Measurements from ENCODE around the gene DNAJC7.
A peak's percentile ranks its signal among the peaks of the same experiment; 100 is the strongest.
"Not testable (repeated sequence)": the region's sequence is repeated elsewhere in the genome, so short reads cannot be mapped to it uniquely, and the experiment has no call there.

Gene DNAJC7

DNA sequence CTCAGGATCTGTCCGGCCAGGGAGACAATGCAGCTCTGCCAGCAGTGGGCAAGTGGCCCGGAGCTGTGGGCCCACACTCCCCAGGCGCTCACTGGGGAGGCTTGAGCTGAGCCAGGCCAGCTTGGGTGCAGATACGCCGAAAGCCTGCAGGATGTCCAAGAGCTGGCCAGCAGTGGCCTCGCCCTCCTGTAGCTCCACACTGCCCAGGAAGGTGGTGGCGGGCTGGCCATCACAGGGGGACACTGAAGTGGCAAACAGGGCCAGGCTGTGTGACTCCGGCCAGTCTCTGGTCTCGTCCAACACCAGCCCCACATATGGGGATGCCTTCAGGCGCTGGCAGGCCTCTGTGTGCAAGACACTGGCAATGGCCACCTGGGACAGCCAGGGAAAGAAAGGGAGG lies 23.6 kb upstream of the DNAJC7 start:
- DNase-seq, result no peak

DNA sequence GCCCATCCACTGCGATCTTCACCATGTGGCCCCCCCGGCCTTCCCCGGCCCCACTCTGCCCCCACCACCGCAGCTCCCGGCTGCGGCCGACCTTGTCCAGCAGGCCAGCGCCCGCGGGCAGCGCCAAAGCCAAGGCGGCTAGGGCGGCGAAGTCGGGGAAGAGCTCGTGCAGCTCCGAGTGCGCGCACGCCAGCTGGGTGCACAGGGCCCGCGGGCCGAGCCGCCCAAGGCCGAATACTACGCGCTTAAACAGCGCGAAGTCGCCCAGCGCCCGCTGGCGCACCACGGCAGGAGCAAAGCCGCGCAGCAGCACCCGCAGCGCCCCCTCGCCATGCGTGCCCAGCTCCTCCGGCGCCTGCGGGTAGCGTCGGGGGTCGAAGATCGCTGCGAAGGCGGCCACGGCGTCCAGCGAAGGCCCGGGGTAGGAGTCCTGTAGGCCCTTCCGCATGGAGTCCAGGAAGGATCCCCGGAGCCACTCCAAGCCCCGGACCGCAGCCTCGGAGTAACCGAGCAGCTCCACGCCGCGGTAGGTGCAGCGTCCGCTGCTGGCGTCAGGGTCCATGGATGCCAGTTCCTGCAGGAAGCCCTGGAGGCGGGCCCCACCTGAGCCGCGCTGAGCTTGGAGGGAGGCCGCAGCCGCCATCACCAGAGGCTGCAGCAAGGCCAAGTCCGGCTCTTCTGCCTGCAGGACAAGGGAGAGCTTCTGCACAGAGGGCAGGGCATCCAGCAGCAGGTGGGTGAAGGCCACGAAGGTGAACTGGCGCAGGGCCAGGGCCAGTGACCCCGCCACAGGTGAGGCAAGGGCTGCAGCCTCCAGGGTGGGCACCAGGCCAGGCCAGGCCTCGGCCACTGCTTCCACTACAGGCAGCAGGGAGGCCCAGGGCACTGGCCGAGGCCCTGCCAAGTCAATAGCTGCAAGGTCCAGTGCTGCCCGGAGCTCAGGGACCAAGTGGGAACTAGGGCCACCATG lies 22.8 kb upstream of the DNAJC7 start:
- no peak for DNase-seq

DNA sequence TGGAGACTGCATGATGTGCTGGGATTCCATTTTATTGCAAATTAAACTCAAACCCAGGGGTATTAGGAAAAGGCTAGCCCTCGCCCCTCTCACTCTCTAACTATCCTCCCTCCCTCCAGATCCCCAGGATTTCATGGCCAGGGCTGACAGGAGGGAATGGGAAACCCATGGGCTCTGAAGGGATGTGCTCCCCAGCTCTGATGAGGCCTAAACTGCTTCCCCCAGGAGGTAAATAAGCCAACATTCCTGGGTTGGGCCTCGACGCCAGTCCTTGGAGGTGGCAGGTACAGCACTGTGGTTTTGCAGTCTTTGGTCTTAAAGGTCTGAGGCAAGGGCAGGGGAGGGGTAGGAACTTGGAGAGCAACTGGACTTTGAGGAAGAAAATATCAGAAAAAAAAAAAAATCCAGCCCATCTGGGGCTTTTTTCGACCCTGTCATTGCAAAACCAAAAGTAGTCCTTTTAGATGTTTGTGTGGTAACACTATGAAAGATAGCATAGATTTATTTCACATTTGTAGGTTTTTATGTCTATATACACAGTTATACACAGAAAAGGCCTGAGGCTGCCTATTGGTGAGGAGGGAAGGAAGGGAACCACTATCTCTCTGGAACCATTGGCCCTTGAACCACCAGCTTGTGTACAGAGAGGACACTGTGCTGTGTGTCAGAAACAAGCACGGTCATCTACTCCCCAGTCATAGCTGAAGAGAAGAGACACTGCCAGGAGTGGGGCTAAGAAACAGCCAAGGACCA lies 21.2 kb upstream of the DNAJC7 start:
- DNase-seq, result no peak

DNA sequence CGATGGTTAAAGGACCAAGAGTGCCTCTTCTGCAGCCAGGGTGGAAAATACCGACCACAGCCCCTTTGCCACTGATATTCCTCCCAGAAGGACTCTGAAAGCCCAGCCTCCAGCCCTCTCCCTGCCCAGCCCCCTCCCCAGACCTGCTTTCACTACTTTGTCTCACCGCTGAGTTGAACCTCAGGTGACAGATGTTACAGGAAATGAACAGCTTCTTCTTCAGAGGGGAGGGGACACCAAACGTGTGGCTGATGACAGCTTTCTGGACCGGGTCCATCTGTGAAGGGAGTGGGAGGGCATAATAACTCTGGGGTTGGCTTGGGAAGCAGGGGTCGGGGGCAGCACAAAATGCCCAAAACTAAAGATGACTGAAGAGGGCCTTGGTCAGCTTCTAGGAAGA lies 16.8 kb upstream of the DNAJC7 start:
- DNase-seq, result no peak

DNA sequence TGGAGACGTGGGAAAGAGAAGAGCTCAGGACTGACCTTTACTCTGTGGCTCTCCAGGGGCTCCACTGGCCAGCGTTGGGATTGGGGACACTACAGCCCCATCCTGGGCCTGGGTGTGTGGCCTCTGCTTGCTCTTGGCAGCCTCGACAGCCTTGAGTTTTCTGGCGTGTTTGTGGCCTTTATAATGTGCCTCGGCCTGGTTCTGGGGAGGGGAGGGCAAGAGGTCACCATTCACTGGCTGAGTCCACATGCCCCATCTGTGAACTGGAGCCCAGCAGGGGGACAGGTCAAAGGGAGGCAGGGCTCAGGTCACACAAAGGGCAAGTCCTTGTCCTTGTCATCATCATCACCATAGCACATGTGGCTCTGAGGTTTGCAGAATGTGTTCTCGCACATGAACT lies 14.3 kb upstream of the DNAJC7 start:
- no peak for DNase-seq

DNA sequence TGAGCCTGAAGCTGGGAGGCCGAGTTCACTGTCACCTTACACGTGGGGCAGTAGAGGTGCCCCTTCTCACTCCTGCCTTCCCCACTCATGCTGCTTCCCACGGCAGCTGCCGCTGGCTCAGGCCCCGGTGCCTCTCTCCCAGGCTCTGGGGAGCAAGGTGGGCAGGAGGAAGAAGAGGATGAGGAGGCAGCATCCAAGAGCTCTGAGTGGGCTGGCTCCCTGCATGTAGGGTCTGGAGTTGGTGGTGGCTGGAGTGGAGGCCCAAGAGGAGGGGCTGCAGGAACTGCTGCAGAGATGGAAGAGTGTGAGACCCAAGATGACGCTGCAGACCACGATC lies 11.5 kb upstream of the DNAJC7 start:
- DNase-seq, result no peak

DNA sequence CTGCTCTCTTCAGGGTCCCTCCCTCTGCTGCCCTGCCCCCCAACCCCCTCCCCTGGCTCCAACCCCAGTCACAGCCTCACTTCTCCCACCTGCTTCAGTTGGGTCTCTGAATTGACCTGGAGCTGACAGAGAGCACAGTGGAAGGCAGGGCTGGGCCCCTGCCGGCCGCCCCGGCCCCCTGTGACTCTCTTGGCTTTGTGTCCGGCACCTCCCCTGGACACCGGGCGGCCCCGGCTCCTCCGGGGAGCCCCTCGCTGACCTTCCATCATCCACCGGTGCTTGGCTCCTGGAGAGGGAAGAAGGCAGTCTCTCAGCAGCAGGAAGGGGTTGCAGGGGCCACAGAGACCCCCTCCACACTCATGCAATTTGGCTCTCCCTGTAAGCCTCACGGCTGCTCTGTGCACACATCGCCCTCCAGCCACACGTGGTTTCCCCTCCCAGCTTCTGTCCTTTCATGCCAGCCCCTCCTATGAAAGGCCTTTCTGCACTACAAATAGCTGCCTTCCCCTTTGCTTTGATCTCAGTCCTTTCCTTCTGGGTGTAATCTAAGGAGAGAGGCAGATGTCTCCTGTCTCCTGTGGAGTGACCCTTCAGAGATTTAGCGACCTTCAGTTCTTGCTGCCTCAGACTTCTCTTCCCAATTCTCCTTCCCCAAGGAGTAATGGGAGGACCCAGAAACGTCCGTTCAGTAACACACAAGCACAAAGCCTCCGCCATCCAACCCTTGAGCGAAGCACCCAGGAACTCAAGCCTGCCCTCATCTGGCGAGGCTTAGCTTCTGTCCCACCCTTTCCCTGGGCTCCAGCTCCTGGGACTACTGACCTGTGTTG lies 10.9 kb upstream of the DNAJC7 start:
- peak; percentile 22 for DNase-seq

DNA sequence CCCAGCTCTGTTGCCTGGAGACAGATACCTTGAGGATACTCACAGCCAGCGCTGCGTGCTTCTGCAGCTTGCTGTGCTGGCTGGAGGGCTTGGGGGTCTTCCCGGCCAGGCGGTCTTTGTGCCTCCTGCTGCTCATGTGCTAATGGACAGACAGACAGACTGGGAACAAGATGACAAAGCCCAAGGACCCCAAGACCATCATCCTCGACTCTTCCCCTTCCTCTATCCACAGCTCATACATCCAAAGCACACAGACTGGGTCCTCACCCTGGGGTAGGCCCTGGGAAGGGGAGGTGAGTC lies 10.3 kb upstream of the DNAJC7 start:
- no peak for DNase-seq

DNA sequence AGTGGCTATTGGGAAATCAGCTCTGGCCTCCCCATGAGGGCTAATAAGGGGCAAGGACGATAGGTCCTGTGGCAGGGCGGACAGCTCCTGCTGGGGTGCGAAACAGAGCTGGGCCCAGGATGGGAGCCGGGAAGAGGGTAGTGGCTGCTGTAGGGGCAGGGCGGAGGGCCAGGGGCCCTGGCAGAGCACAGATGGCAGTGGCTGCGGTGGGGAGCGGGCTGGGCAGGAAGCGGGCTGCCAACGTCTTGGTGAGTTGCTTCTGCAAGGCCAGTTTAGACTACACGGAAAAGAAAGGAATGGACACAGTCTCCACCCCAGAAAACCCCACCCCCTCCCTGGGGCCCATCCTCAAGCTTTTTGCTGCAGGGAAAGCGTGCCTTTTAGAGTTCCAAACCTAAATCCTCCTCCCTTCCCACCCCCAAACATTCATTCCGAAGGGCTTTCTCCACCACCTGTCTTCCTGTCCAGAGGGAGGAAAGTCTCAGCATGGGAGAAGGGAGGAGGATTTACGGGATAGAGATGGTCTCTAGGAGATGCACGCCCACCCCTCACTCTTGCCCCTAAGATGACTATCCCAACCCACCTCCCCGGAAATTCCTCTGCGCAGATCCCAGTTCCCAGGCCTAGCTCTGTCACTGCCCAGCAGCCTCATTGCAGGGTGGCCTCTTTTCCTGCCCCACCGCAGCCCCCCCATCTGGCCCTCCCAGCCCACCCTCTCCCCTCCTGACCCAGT lies 9.8 kb upstream of the DNAJC7 start:
- no peak for DNase-seq

DNA sequence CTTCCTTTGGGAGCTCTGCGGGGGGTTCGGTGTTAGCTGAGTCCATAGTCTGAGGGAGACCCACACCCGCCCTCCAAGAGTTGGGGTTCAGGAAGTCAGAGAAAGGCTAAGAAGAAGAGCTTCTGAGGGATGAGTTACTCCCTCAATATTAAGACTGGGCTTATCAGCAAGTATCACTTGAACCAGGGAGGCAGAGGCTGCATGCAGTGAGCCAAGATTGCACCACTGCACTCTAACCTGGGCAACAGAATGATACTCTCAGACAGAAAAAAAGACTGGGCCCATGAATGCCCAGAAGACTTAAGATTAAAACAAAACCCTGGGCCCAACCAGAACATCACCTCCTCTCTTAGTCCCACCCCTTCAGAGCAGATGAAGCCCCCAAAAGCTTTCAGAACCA lies 8.7 kb upstream of the DNAJC7 start:
- no peak for DNase-seq

DNA sequence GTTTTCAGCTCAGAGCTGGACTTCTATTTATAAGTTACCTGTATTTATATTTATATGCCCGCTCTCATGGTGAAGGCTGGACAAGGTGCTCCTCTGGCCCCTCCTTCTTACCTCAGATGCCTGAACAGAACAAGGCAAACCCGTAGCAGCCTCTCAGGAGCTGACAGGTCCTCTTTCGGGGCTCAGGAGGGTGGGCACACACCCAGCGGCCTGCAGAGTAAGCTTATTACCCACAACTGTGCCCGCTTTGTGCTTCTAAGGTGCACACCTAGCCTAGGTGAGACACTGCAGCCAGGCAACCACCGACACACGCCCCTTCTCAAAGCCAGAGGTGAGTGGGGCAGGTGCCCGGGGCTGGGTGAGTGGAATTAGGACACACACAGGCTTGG lies 7.9 kb upstream of the DNAJC7 start:
- no peak for DNase-seq

DNA sequence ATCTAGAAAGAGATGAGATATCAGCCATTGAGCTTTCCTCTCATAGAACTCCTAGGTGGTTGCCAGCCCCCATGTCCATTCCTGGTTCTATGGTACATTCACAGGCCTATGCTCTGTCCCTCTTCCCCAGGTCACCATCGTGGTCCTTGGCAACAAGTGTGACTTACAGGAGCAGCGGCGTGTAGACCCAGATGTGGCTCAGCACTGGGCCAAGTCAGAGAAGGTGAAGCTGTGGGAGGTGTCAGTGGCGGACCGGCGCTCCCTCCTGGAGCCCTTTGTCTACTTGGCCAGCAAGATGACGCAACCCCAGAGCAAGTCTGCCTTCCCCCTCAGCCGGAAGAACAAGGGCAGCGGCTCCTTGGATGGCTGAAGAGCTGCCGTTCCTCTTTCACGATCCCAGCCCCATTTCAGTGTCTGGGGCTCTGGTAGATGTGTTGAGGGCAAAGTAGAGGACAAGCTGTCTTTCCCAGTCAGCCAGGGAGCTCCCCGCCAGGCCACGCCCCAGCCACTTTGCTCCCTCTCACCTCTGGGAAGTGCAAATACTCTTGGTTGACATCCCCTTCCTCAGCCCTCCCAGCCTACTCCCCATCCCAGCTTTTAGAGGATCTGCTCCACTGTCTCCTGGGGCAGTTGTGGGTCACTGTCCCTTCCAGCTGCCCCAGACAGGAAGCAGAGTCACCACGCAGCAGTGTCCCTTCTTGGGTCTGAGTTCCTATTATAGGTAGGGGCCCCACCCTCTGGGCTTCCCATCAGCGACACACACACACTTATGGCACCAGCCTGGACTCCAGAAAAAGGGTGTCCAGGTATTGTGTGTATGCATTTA lies 6.5 kb upstream of the DNAJC7 start:
- no peak for DNase-seq

DNA sequence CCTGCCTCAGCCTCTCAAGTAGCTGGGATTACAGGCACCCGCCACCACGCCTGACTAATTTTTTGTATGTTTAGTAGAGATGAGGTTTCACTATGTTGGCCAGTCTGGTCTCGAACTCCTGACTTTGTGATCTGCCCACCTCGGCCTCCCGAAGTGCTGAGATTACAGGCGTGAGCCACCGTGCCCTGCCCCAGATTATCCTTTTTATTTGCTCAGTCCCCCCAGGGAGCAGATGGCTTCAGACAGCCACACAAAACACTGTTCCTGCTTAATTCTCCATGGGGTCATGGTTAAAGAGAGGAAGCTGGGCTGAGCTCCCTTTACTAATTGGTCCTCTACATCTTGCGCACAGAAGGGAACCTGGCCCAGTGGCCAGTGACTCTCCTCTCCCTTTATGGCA lies 3.6 kb upstream of the DNAJC7 start:
- not testable (repeated sequence) for DNase-seq

DNA sequence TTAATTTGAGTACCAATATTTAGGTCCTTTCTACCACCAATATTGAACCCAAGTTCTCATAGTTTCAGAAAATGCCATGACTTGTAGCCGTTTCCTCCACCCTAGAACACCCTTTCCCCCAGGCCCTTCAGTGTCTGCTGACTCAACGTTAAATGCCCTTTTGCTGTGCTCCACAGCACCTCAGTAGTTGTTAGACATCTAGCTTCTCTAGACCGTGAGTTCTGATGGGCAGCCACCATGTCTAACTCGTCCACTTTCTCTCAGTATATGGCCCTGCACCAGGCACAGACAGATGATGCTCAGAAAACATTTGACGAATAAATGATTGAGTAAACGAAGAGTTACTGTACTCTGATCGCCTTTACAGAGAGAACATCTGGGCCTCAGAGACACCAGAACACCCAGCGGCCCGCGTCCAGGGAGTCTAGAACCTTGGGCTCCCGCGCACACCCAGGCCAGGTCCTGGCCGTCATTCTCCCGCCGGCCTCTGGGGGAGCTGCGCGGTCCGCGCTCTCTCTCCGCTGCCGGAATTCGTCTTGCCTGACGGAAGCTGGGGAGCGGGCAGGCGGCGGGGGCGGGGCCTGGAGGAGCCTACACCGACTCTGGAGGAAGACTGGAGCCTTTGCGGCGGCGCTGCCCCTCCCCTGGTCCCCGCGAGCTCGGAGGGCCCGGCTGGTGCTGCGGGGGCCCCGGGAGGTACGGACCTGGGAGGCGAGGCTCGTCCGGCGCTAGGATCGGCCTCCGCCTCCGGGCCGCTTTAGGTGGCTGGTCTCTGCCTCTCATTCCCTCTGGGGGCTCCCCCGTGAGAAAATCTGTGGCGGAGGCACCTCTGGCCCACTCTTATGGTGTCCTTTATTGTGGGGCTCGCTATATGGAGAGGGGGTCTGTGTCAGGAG lies 2.5 kb upstream of the DNAJC7 start, which contains the start of gene NKIRAS2:
NKIRAS2 (plus strand) TSS at position 582 of the 896 bp plus-strand sequence. CDS start 1,488 bp downstream, outside the sequence.
- peak; percentile 95 for DNase-seq

DNA sequence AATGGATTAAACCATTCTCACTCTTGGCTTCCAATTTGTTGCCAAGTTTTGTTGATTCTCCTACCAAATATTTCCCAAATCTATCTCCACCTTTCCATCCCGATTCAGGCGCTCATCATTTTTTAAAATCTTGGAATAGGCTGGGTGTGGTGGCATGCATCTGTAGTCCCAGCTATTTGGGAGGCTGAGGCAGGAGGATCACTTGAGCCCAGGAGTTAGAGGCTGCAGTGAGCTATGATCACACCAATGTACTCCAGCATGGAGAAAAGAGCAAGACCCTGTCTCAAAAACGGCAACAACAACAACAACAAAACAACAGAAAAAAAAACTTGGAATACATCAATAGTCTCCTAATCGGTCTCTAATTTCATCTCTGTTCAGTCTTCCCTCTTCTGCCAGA lies 1.7 kb upstream of the DNAJC7 start:
- DNase-seq, result no peak

DNA sequence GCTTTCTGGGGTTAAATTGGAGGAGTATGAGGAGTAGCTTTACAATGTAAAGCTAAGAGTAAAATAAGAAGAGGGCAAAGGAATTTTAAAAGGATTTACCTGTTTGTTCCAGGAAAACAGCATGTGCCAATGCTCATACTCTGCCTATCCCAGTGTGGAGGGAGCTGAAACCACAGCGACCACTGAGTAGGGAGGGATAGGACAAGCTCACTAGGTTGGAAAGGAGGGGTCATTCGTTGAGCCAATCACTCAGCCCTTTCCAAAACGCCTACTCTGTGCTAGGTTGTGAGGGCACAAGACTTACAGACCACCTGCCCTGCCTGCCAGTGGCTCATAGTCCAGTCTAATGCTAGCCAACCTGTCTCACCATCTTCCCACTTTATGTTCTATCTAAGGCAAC lies 1.1 kb upstream of the DNAJC7 start:
- DNase-seq, result no peak

DNA sequence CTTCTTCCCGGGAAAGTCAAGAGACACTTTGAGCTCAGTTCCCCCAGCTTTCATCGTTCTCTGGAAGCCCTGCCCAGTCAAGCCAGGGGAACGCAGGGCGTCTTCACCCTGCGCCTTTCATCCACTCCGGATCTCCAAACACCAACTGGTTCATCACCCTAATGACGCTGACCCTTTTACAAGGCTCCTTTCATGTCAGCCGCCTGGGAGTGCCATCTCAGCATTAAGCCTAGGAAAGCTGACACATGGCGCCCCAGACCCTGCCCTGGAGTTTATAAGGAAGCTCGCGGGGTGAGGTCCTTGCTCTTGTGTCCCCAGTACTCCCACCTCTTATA lies 594 bp upstream of the DNAJC7 start:
- no peak for DNase-seq

DNA sequence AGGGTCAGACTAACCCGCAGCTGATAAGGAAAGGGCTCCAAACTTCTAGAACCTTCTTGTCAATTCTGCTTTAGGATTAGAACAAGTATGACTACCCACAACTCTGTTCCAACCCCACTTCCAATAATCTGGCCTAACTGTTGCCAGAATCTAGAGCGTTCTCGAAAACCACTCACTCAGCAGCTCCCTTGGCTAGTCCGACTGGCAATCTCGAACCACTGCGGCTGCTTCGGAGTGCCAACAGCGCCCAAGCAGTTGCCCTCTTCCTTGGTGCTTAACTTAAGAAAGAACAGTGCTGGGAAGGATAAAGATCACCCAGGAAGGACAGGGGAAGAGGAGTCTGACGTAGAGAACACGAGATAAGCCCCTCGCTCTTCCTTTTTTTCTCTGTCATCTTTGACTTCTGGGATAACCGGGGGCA lies 818 bp downstream of the DNAJC7 start:
- no peak for DNase-seq

DNA sequence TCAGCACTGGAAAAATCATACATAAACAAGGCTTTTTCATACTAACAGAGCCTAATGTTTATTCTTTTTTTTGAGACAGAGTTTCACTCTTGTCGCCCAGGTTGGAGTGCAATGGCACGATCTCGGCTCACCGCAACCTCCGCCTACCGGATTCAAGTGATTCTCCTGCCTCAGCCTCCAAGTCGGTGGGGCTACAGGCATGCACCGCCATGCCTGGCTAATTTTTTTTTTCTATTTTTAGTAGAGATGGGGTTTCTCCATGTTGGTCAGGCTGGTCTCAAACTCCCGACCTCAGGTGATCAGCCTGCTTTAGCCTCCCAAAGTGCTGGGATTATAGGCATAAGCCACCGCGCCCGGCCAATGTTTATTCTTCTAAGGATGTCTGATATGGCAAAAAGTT lies 3.5 kb downstream of the DNAJC7 start:
- DNase-seq, result not testable (repeated sequence)

DNA sequence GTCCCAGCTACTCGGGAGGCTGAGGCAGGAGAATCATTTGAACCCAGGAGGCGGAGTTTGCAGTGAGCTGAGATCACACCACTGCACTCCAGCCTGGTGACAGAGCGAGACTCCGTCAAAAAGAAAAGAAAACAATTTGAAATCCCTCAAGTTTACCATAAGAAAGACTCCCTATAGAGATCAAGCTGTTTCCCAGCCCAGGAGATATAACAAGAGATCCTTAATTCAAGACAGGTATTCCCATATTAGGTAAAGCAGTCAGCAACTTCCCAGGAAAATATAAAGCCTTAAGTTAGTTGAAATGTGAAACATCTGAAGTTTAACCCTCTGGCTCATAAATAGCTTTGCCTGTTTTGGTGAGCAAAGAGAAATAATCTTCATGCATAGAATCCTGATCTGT lies 4.9 kb downstream of the DNAJC7 start:
- DNase-seq, result not testable (repeated sequence)
